ENCODE measurements around the gene GART. TPM values are rescaled to one million over a fixed set of nuclear protein-coding genes. Genes with fewer than 3 reads are reported as not detected.

Gene GART
- total RNA-seq, 4 donors from 2014 or later, result 41.8 to 74.2 (median 67.6) TPM

GRCh38 chr21:33455686-33456446 is 86.1 kb downstream of the GART start:
- no peaks in the 10 kb centered on the region for H3K4me1 ChIP-seq
- no peak for ATAC-seq
- H3K27me3 ChIP-seq, result no peaks in the 10 kb centered on the region
- 80 to 85% methylated on average over 6 of the region's 6 CpGs for WGBS, 2 donors (ENCODE audit: low coverage in 1 of 2)
- no peak overlapping the region for H3K4me3 ChIP-seq
- no peaks in the 10 kb centered on the region for H3K9me3 ChIP-seq
- no peak overlapping the region for H3K27ac ChIP-seq
- TF ChIP-seq EP300 (IDR thresholded peaks at IDR 0.05) (no peak), POLR2A (IDR thresholded peaks at IDR 0.05) (no peak), POLR2AphosphoS5 (IDR thresholded peaks at IDR 0.05) (no peak)
- TF ChIP-seq, protein P1, sequence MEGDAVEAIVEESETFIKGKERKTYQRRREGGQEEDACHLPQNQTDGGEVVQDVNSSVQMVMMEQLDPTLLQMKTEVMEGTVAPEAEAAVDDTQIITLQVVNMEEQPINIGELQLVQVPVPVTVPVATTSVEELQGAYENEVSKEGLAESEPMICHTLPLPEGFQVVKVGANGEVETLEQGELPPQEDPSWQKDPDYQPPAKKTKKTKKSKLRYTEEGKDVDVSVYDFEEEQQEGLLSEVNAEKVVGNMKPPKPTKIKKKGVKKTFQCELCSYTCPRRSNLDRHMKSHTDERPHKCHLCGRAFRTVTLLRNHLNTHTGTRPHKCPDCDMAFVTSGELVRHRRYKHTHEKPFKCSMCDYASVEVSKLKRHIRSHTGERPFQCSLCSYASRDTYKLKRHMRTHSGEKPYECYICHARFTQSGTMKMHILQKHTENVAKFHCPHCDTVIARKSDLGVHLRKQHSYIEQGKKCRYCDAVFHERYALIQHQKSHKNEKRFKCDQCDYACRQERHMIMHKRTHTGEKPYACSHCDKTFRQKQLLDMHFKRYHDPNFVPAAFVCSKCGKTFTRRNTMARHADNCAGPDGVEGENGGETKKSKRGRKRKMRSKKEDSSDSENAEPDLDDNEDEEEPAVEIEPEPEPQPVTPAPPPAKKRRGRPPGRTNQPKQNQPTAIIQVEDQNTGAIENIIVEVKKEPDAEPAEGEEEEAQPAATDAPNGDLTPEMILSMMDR (IDR thresholded peaks at IDR 0.05), result no peak
- H3K36me3 ChIP-seq, result peaks cover 0 to 89% of the 10 kb centered on the region in 2 donors

Other genes with a start within 250 kb of the GART start
- gene IFNAR1, start 217.1 kb downstream of the GART start, total RNA-seq, result 10 to 100 TPM; 28.9 to 44.1 (median 31.9) TPM
- gene IFNGR2, start 138.7 kb downstream of the GART start, total RNA-seq, result 10 to 100 TPM; 19.6 to 53.7 (median 41.1) TPM
- gene TMEM50B, start 62.1 kb downstream of the GART start, total RNA-seq, result 100 to 1,000 TPM in 1 of 4 donors, 10 to 100 TPM in 3; 56.4 to 175 (median 90.0) TPM
- gene DNAJC28, start 50.4 kb downstream of the GART start, total RNA-seq, result 1 to 10 TPM in 3 of 4 donors, under 1 TPM in 1; 0.67 to 4.1 (median 2.7) TPM
- 100 to 1,000 TPM; 134 to 474 (median 401) TPM for gene SON, start 921 bp upstream of the GART start, total RNA-seq
- 1 to 10 TPM; 3.1 to 7.2 (median 4.7) TPM for gene DONSON, start 46.6 kb upstream of the GART start, total RNA-seq
- gene CRYZL1, start 99.6 kb upstream of the GART start, total RNA-seq, result 10 to 100 TPM; 24.4 to 47.3 (median 33.0) TPM
- 10 to 100 TPM; 33.0 to 50.5 (median 45.9) TPM for gene ITSN1, start 100.4 kb upstream of the GART start, total RNA-seq